ENCODE measurements around the gene TM4SF20. TPM values are rescaled to one million over a fixed set of nuclear protein-coding genes. Genes with fewer than 3 reads are reported as not detected.
A peak's percentile ranks its signal among the peaks of the same experiment; 100 is the strongest.

TM4SF20 gene
- polyA plus RNA-seq, 4 donors = 175 to 336 (median 206) TPM

- FAIRE-seq = no peak
- DNase-seq = peak in 1 of 2 donors; percentile 55
- peaks cover 0 to 6% (median 5%) of the 10 kb centered on the region in 3 donors for H3K4me1 ChIP-seq (ENCODE audit: control insufficient read depth in 3 of 3, insufficient read depth in 2 of 3, low read depth in 1 of 3, low read length in 2 of 3)
- H3K36me3 ChIP-seq (ENCODE audit: control insufficient read depth in 3 of 3, insufficient read depth in 2 of 3, low read depth in 1 of 3, low read length in 3 of 3) = peaks cover 2 to 5% (median 2%) of the 10 kb centered on the region in 3 donors
- WGBS, 3 donors = 0 to 1% (median 0%) methylated on average over 13 of the region's 13 CpGs
- H3K27ac ChIP-seq (ENCODE audit: low read depth in 1 of 3, low read length in 2 of 3) = peak overlapping the region; percentile 71 to 88 (median 85)
- no peaks in the 10 kb centered on the region for H3K27me3 ChIP-seq (ENCODE audit: control insufficient read depth in 3 of 3, insufficient read depth in 3 of 3, low read length in 3 of 3)
- H3K4me3 ChIP-seq (ENCODE audit: low read depth in 1 of 3, low read length in 3 of 3) = peak overlapping the region; percentile 64 to 96 (median 92)
- peaks cover 0 to 6% of the 10 kb centered on the region in 2 donors for H3K9me3 ChIP-seq (ENCODE audit: control insufficient read depth in 2 of 2, insufficient read depth in 1 of 2, low read depth in 1 of 2, low read length in 1 of 2)
Measured at GRCh38 chr2:227325839-227326195, 53.3 kb downstream of the TM4SF20 start.

- FAIRE-seq (no peak), DNase-seq (peak; percentile 94 to 98)
- Histone ChIP-seq H3K4me3 (ENCODE audit: low read depth in 1 of 3, low read length in 3 of 3) (peak within 1 kb of the TSS; percentile 64 to 96 (median 92)), H3K27ac (ENCODE audit: low read depth in 1 of 3, low read length in 2 of 3) (peak within 1 kb of the TSS; percentile 71 to 88 (median 85)), H3K36me3 (ENCODE audit: control insufficient read depth in 3 of 3, insufficient read depth in 2 of 3, low read depth in 1 of 3, low read length in 3 of 3) (peaks cover 2% of the 10 kb centered on the region in 3 donors), H3K27me3 (ENCODE audit: control insufficient read depth in 3 of 3, insufficient read depth in 3 of 3, low read length in 3 of 3) (no peaks in the 10 kb centered on the region), H3K4me1 (ENCODE audit: control insufficient read depth in 3 of 3, insufficient read depth in 2 of 3, low read depth in 1 of 3, low read length in 2 of 3) (peaks cover 0 to 6% (median 5%) of the 10 kb centered on the region in 3 donors), H3K9me3 (ENCODE audit: control insufficient read depth in 2 of 2, insufficient read depth in 1 of 2, low read depth in 1 of 2, low read length in 1 of 2) (peaks cover 0 to 6% of the 10 kb centered on the region in 2 donors)
- WGBS, 3 donors = 0 to 10% (median 3%) methylated on average over 63 to 67 of the region's 67 CpGs
Measured at GRCh38 chr2:227324995-227325838, 53.9 kb downstream of the TM4SF20 start, which contains the start of gene MFF. Gene MFF (plus strand): TSS chr2:227325251. CDS start chr2:227330666, 5,415 bp downstream.

GRCh38 chr2:227324642-227324994 lies 54.5 kb downstream of the TM4SF20 start:
- H3K27ac ChIP-seq (ENCODE audit: low read depth in 1 of 3, low read length in 2 of 3) = peak overlapping the region; percentile 22 to 85 (median 39)
- no peak for DNase-seq
- peaks cover 2% of the 10 kb centered on the region in 3 donors for H3K36me3 ChIP-seq (ENCODE audit: control insufficient read depth in 3 of 3, insufficient read depth in 2 of 3, low read depth in 1 of 3, low read length in 3 of 3)
- WGBS, 3 donors = 10 to 12% (median 10%) methylated on average over 6 of the region's 6 CpGs
- H3K9me3 ChIP-seq (ENCODE audit: control insufficient read depth in 2 of 2, insufficient read depth in 1 of 2, low read depth in 1 of 2, low read length in 1 of 2) = peaks cover 0 to 6% of the 10 kb centered on the region in 2 donors
- no peak for FAIRE-seq
- peaks cover 0 to 6% (median 5%) of the 10 kb centered on the region in 3 donors for H3K4me1 ChIP-seq (ENCODE audit: control insufficient read depth in 3 of 3, insufficient read depth in 2 of 3, low read depth in 1 of 3, low read length in 2 of 3)
- H3K4me3 ChIP-seq (ENCODE audit: low read depth in 1 of 3, low read length in 3 of 3) = peak overlapping the region in 2 of 3 donors; percentile 64 to 92
- no peaks in the 10 kb centered on the region for H3K27me3 ChIP-seq (ENCODE audit: control insufficient read depth in 3 of 3, insufficient read depth in 3 of 3, low read length in 3 of 3)

GRCh38 chr2:227323818-227324217 lies 55.3 kb downstream of the TM4SF20 start:
- DNase-seq = no peak
- no peak for FAIRE-seq
- Histone ChIP-seq H3K4me1 (ENCODE audit: control insufficient read depth in 3 of 3, insufficient read depth in 2 of 3, low read depth in 1 of 3, low read length in 2 of 3) (peaks cover 0 to 6% (median 5%) of the 10 kb centered on the region in 3 donors), H3K27me3 (ENCODE audit: control insufficient read depth in 3 of 3, insufficient read depth in 3 of 3, low read length in 3 of 3) (no peaks in the 10 kb centered on the region), H3K9me3 (ENCODE audit: control insufficient read depth in 2 of 2, insufficient read depth in 1 of 2, low read depth in 1 of 2, low read length in 1 of 2) (peaks cover 0 to 6% of the 10 kb centered on the region in 2 donors), H3K4me3 (ENCODE audit: low read depth in 1 of 3, low read length in 3 of 3) (no peak overlapping the region), H3K36me3 (ENCODE audit: control insufficient read depth in 3 of 3, insufficient read depth in 2 of 3, low read depth in 1 of 3, low read length in 3 of 3) (peaks cover 2% of the 10 kb centered on the region in 3 donors), H3K27ac (ENCODE audit: low read depth in 1 of 3, low read length in 2 of 3) (no peak overlapping the region)
- 96 to 99% (median 97%) methylated on average over 4 of the region's 4 CpGs for WGBS, 3 donors

- Histone ChIP-seq H3K27ac (ENCODE audit: low read depth in 1 of 3, low read length in 2 of 3) (no peak overlapping the region), H3K9me3 (ENCODE audit: control insufficient read depth in 2 of 2, insufficient read depth in 1 of 2, low read depth in 1 of 2, low read length in 1 of 2) (peaks cover 0 to 6% of the 10 kb centered on the region in 2 donors), H3K27me3 (ENCODE audit: control insufficient read depth in 3 of 3, insufficient read depth in 3 of 3, low read length in 3 of 3) (no peaks in the 10 kb centered on the region), H3K36me3 (ENCODE audit: control insufficient read depth in 3 of 3, insufficient read depth in 2 of 3, low read depth in 1 of 3, low read length in 3 of 3) (no peaks in the 10 kb centered on the region), H3K4me1 (ENCODE audit: control insufficient read depth in 3 of 3, insufficient read depth in 2 of 3, low read depth in 1 of 3, low read length in 2 of 3) (peaks cover 0 to 6% (median 5%) of the 10 kb centered on the region in 3 donors), H3K4me3 (ENCODE audit: low read depth in 1 of 3, low read length in 3 of 3) (no peak overlapping the region)
- FAIRE-seq = no peak
- no peak for DNase-seq
- 84 to 95% (median 87%) methylated on average over 5 of the region's 5 CpGs for WGBS, 3 donors
Measured at GRCh38 chr2:227322530-227323205, 56.4 kb downstream of the TM4SF20 start.

- no peak overlapping the region for H3K27ac ChIP-seq (ENCODE audit: low read depth in 1 of 3, low read length in 2 of 3)
- DNase-seq (no peak), FAIRE-seq (no peak)
- H3K36me3 ChIP-seq (ENCODE audit: control insufficient read depth in 3 of 3, insufficient read depth in 2 of 3, low read depth in 1 of 3, low read length in 3 of 3) = no peaks in the 10 kb centered on the region
- peaks cover 0 to 6% of the 10 kb centered on the region in 2 donors for H3K9me3 ChIP-seq (ENCODE audit: control insufficient read depth in 2 of 2, insufficient read depth in 1 of 2, low read depth in 1 of 2, low read length in 1 of 2)
- peaks cover 0 to 5% (median 0%) of the 10 kb centered on the region in 3 donors for H3K4me1 ChIP-seq (ENCODE audit: control insufficient read depth in 3 of 3, insufficient read depth in 2 of 3, low read depth in 1 of 3, low read length in 2 of 3)
- WGBS, 3 donors = 92 to 95% (median 93%) methylated on average over 31 to 33 of the region's 33 CpGs
- H3K27me3 ChIP-seq (ENCODE audit: control insufficient read depth in 3 of 3, insufficient read depth in 3 of 3, low read length in 3 of 3) = no peaks in the 10 kb centered on the region
- no peak overlapping the region for H3K4me3 ChIP-seq (ENCODE audit: low read depth in 1 of 3, low read length in 3 of 3)
Measured at GRCh38 chr2:227320305-227321094, 58.6 kb downstream of the TM4SF20 start.

GRCh38 chr2:227317834-227318233 lies 61.3 kb downstream of the TM4SF20 start:
- no peaks in the 10 kb centered on the region for H3K36me3 ChIP-seq (ENCODE audit: control insufficient read depth in 3 of 3, insufficient read depth in 2 of 3, low read depth in 1 of 3, low read length in 3 of 3)
- DNase-seq = no peak

GRCh38 chr2:227313310-227313709 lies 65.8 kb downstream of the TM4SF20 start:
- Histone ChIP-seq H3K4me3 (ENCODE audit: low read depth in 1 of 3, low read length in 3 of 3) (no peak overlapping the region), H3K9me3 (ENCODE audit: control insufficient read depth in 2 of 2, insufficient read depth in 1 of 2, low read depth in 1 of 2, low read length in 1 of 2) (no peaks in the 10 kb centered on the region), H3K36me3 (ENCODE audit: control insufficient read depth in 3 of 3, insufficient read depth in 2 of 3, low read depth in 1 of 3, low read length in 3 of 3) (no peaks in the 10 kb centered on the region), H3K4me1 (ENCODE audit: control insufficient read depth in 3 of 3, insufficient read depth in 2 of 3, low read depth in 1 of 3, low read length in 2 of 3) (no peaks in the 10 kb centered on the region), H3K27ac (ENCODE audit: low read depth in 1 of 3, low read length in 2 of 3) (no peak overlapping the region), H3K27me3 (ENCODE audit: control insufficient read depth in 3 of 3, insufficient read depth in 3 of 3, low read length in 3 of 3) (no peaks in the 10 kb centered on the region)
- WGBS, 3 donors = 86 to 96% (median 95%) methylated on average over 1 of the region's 1 CpG
- DNase-seq = no peak
- no peak for FAIRE-seq

More at GRCh38 chr2:227317834-227318233, 61.3 kb downstream of the TM4SF20 start:
- Histone ChIP-seq H3K4me1 (ENCODE audit: control insufficient read depth in 3 of 3, insufficient read depth in 2 of 3, low read depth in 1 of 3, low read length in 2 of 3) (no peaks in the 10 kb centered on the region), H3K4me3 (ENCODE audit: low read depth in 1 of 3, low read length in 3 of 3) (no peak overlapping the region), H3K9me3 (ENCODE audit: control insufficient read depth in 2 of 2, insufficient read depth in 1 of 2, low read depth in 1 of 2, low read length in 1 of 2) (peaks cover 0 to 3% of the 10 kb centered on the region in 2 donors), H3K27ac (ENCODE audit: low read depth in 1 of 3, low read length in 2 of 3) (no peak overlapping the region), H3K27me3 (ENCODE audit: control insufficient read depth in 3 of 3, insufficient read depth in 3 of 3, low read length in 3 of 3) (no peaks in the 10 kb centered on the region)
- no peak for FAIRE-seq
- 92 to 100% (median 95%) methylated on average over 2 of the region's 2 CpGs for WGBS, 3 donors

Measured in small intestine (tissue), 7 donors.